Activated CD4-positive, alpha-beta T cell treated with anti-CD3 and anti-CD28 coated beads for 24 hours (primary cell): ENCODE data around the gene MRGPRE.

ENCODE experiments used
- DNase-seq, 2 donors: peaks; one replicate each; pipeline ENCODE4 v3.0.0-alpha.2; 2020; ENCODE audit warnings: low read depth in 2 of 2

MRGPRE gene

DNA sequence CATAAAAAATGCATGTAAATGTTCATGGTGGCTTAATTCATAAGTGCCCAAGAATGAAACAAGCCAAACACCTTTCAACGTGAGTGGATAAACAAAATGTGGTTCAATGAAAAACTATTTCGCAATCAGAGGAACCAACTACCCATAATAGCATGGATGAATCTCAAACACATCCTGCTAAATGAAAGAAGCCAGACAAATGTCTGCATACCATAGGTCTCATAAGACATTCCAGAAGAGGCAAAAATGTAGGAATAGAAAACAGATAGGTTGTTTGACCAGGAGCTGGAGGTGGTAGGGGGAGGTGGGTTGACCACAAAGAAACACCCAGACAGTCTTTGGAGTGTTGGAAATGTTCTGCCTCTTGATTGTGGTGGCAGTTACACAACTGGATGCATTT lies 53.9 kb downstream of the MRGPRE start:
- DNase-seq: no peak

GRCh38 chr11:3177931-3178330 lies 54.3 kb downstream of the MRGPRE start:
- no peak for DNase-seq
